Measurements from ENCODE around the gene UBE4A. TPM values are rescaled to one million over a fixed set of nuclear protein-coding genes. Genes with fewer than 3 reads are reported as not detected.

Gene UBE4A
- total and polyA plus RNA-seq, 5 donors from 2014 or later, result 23.5 to 49.1 (median 27.2) TPM

DNA sequence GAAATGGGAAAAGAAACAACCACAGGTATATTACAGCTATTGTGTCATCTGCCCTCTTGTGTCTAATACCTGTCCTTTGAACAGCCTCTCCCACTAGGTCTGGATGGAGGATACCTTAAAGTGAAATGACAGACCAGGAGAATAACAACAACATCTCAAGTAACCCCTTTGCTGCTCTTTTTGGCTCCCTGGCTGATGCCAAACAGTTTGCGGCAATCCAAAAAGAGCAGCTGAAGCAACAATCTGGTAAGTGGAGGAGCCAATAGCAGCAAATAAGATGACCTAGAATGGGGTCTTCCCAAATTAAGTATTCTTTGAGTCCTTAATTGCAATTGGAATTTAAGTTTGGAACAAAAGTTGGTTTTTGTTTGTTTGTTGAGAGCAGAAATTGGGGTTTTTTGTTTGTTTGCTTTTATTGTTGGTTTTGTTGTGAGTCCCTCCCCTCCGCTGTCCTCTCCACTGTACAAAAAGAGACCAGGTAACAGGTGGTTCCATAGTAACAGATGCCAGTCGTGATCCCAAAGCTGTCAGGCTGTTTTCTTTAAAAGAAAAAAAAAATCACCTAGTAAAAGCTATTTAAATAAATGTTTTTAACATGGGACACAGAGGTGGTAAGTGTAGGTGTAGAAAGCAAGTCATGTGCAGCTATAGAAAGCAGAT, 5.7 kb downstream of the UBE4A start:
- peaks cover 55% of the 10 kb centered on the region for H3K36me3 ChIP-seq (ENCODE audit: control insufficient read depth, insufficient read depth, low read length)
- peaks cover 35% of the 10 kb centered on the region for H3K36me3 Mint-ChIP-seq
- no peak for ATAC-seq (ENCODE audit: low read depth in 2 of 2)
- H3K27me3 ChIP-seq (ENCODE audit: control insufficient read depth, insufficient read depth, low read length), result no peaks in the 10 kb centered on the region
- peaks cover 26% of the 10 kb centered on the region for H3K4me1 ChIP-seq (ENCODE audit: control insufficient read depth, insufficient read depth, low read length, poor library complexity, severe bottlenecking)
- peak overlapping the region in 1 of 3 donors; percentile 32 for H3K27ac Mint-ChIP-seq
- no peaks in the 10 kb centered on the region for H3K9me3 ChIP-seq (ENCODE audit: control insufficient read depth in 2 of 2, low read length in 2 of 2)
- no peaks in the 10 kb centered on the region for H3K27me3 Mint-ChIP-seq
- H3K9me3 Mint-ChIP-seq, result no peaks in the 10 kb centered on the region
- DNase-seq, result no peak
- peak overlapping the region in 1 of 4 donors; percentile 32 for H3K4me3 Mint-ChIP-seq
- no peak overlapping the region for H3K4me3 ChIP-seq (ENCODE audit: low read depth, low read length)
- peaks cover 9 to 45% (median 32%) of the 10 kb centered on the region in 4 donors for H3K4me1 Mint-ChIP-seq
- H3K27ac ChIP-seq (ENCODE audit: insufficient read depth, low read length, poor library complexity, severe bottlenecking), result no peak overlapping the region

DNA sequence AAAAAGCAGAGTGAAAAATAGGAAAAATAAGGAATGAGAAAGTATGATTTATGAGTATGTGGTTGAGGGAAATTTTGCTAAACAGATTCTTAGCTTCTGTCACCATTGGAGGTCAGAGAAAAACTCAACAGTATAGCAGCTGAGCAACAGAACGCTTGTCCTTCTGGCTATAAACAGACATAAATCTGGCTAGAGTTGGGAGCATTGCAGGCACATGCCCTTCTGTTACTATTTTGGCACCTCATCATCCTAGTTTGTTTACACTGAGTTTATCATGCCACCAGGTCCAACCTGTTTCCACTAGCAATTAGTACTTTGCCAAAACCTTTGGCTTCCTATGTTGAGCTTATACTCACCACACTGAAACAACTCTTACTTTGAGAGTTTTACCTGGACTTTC, 6.9 kb downstream of the UBE4A start:
- no peaks in the 10 kb centered on the region for H3K9me3 Mint-ChIP-seq
- Histone ChIP-seq H3K27ac (ENCODE audit: insufficient read depth, low read length, poor library complexity, severe bottlenecking) (no peak overlapping the region), H3K9me3 (ENCODE audit: control insufficient read depth in 2 of 2, low read length in 2 of 2) (no peaks in the 10 kb centered on the region), H3K4me1 (ENCODE audit: control insufficient read depth, insufficient read depth, low read length, poor library complexity, severe bottlenecking) (peaks cover 14% of the 10 kb centered on the region), H3K36me3 (ENCODE audit: control insufficient read depth, insufficient read depth, low read length) (peaks cover 67% of the 10 kb centered on the region), H3K4me3 (ENCODE audit: low read depth, low read length) (no peak overlapping the region), H3K27me3 (ENCODE audit: control insufficient read depth, insufficient read depth, low read length) (no peaks in the 10 kb centered on the region)
- H3K4me3 Mint-ChIP-seq, result peak overlapping the region in 1 of 4 donors; percentile 65
- peaks cover 5 to 34% (median 26%) of the 10 kb centered on the region in 4 donors for H3K4me1 Mint-ChIP-seq
- peaks cover 43% of the 10 kb centered on the region for H3K36me3 Mint-ChIP-seq
- DNase-seq (no peak), ATAC-seq (ENCODE audit: low read depth in 2 of 2) (no peak)
- no peaks in the 10 kb centered on the region for H3K27me3 Mint-ChIP-seq
- peak overlapping the region in 1 of 3 donors; percentile 17 for H3K27ac Mint-ChIP-seq

DNA sequence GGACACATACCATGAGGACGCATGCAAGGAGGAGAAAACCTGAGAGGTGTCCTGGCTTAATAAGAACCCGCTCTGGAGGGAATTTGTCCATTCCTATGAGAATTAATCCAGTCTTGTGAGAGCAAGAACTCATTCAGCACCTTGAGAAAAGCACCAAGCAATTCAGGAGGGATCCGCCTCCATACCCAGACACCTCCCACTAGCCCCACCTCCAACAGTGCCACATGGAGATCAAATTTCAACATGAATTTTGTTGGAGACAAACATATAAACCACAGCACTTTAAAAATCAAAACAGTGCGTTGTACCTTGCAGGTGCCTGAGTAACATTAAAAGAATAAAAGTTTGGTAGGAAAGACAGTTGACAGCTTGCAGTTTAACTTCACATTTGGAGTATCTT, 11.4 kb downstream of the UBE4A start:
- peaks cover 0 to 5% (median 3%) of the 10 kb centered on the region in 4 donors for H3K4me1 Mint-ChIP-seq
- H3K27me3 Mint-ChIP-seq, result no peaks in the 10 kb centered on the region
- no peak overlapping the region for H3K4me3 Mint-ChIP-seq
- Histone ChIP-seq H3K4me1 (ENCODE audit: control insufficient read depth, insufficient read depth, low read length, poor library complexity, severe bottlenecking) (no peaks in the 10 kb centered on the region), H3K4me3 (ENCODE audit: low read depth, low read length) (no peak overlapping the region), H3K27me3 (ENCODE audit: control insufficient read depth, insufficient read depth, low read length) (no peaks in the 10 kb centered on the region), H3K36me3 (ENCODE audit: control insufficient read depth, insufficient read depth, low read length) (peaks cover 90% of the 10 kb centered on the region), H3K9me3 (ENCODE audit: control insufficient read depth in 2 of 2, low read length in 2 of 2) (no peaks in the 10 kb centered on the region), H3K27ac (ENCODE audit: insufficient read depth, low read length, poor library complexity, severe bottlenecking) (no peak overlapping the region)
- DNase-seq (no peak), ATAC-seq (ENCODE audit: low read depth in 2 of 2) (no peak)
- no peaks in the 10 kb centered on the region for H3K9me3 Mint-ChIP-seq
- no peak overlapping the region for H3K27ac Mint-ChIP-seq
- H3K36me3 Mint-ChIP-seq, result peaks cover 72% of the 10 kb centered on the region

DNA sequence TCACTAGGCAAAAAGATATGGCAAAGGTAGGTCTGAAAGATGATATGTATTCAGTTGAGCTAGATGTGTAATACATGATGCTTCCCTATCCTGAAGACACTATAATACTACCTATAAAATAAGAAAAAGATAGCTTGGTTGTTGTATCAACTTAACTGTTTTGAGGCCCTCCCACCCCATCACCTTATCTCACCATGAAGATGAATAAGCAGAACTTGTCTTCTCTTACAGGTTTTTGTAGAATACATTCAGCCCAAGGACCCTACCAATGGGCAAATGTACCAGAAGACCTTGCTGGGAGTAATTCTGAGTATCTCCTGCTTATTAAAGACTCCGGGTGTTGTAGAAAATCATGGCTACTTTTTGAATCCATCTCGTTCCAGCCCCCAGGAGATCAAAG, 13.9 kb downstream of the UBE4A start:
- no peaks in the 10 kb centered on the region for H3K9me3 ChIP-seq (ENCODE audit: control insufficient read depth in 2 of 2, low read length in 2 of 2)
- peaks cover 92% of the 10 kb centered on the region for H3K36me3 ChIP-seq (ENCODE audit: control insufficient read depth, insufficient read depth, low read length)
- Mint-ChIP-seq H3K4me3 (no peak overlapping the region), H3K36me3 (peaks cover 76% of the 10 kb centered on the region), H3K27me3 (no peaks in the 10 kb centered on the region), H3K27ac (no peak overlapping the region), H3K9me3 (no peaks in the 10 kb centered on the region), H3K4me1 (peaks cover 0 to 6% (median 2%) of the 10 kb centered on the region in 4 donors)
- no peak overlapping the region for H3K27ac ChIP-seq (ENCODE audit: insufficient read depth, low read length, poor library complexity, severe bottlenecking)
- DNase-seq, result no peak
- H3K27me3 ChIP-seq (ENCODE audit: control insufficient read depth, insufficient read depth, low read length), result no peaks in the 10 kb centered on the region
- no peak for ATAC-seq (ENCODE audit: low read depth in 2 of 2)
- H3K4me3 ChIP-seq (ENCODE audit: low read depth, low read length), result no peak overlapping the region
- H3K4me1 ChIP-seq (ENCODE audit: control insufficient read depth, insufficient read depth, low read length, poor library complexity, severe bottlenecking), result no peaks in the 10 kb centered on the region

DNA sequence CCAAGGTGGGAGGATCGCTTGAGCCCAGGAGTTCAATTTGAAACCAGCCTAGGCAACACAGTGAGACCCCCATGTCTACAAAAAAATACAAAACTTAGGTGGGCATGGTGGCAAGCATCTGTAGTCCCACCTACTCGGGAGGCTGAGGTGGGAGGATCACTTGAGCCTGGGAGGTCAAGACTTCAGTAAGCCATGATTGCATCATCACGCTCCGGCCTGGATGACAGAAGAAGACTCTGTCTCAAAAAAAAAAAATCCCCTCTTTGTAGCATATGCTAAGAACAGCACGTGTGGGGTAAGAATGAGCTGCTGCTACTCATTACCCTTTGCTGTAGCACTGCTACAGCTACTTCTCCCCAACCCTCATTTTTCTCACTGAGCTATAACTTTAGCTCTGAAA, 14.5 kb downstream of the UBE4A start:
- Histone ChIP-seq H3K27me3 (ENCODE audit: control insufficient read depth, insufficient read depth, low read length) (no peaks in the 10 kb centered on the region), H3K27ac (ENCODE audit: insufficient read depth, low read length, poor library complexity, severe bottlenecking) (no peak overlapping the region), H3K4me1 (ENCODE audit: control insufficient read depth, insufficient read depth, low read length, poor library complexity, severe bottlenecking) (no peaks in the 10 kb centered on the region), H3K9me3 (ENCODE audit: control insufficient read depth in 2 of 2, low read length in 2 of 2) (no peaks in the 10 kb centered on the region), H3K4me3 (ENCODE audit: low read depth, low read length) (no peak overlapping the region), H3K36me3 (ENCODE audit: control insufficient read depth, insufficient read depth, low read length) (peaks cover 92% of the 10 kb centered on the region)
- Mint-ChIP-seq H3K27me3 (no peaks in the 10 kb centered on the region), H3K4me1 (peaks cover 0 to 6% (median 2%) of the 10 kb centered on the region in 4 donors), H3K36me3 (peaks cover 74% of the 10 kb centered on the region), H3K4me3 (no peak overlapping the region), H3K27ac (peak overlapping the region in 1 of 3 donors; percentile 46), H3K9me3 (no peaks in the 10 kb centered on the region)
- ATAC-seq (ENCODE audit: low read depth in 2 of 2), result no peak
- no peak for DNase-seq

DNA sequence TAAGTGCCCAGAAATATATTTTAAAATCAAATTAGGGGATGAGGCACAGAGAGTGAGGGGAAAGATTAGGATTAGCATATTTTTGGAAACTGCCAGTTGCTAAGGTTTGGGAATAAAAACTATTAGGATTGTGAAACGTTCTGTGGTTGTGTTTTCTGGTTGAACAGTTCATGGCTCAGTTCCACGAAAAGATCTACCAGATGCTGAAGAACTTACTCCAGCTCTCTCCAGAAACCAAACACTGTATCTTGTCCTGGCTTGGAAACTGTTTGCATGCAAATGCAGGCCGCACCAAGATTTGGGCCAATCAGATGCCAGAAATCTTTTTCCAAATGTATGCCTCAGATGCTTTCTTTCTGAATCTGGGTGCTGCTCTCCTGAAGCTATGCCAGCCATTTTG, 15.3 kb downstream of the UBE4A start:
- peaks cover 0 to 6% (median 2%) of the 10 kb centered on the region in 4 donors for H3K4me1 Mint-ChIP-seq
- no peaks in the 10 kb centered on the region for H3K9me3 Mint-ChIP-seq
- Histone ChIP-seq H3K9me3 (ENCODE audit: control insufficient read depth in 2 of 2, low read length in 2 of 2) (no peaks in the 10 kb centered on the region), H3K27me3 (ENCODE audit: control insufficient read depth, insufficient read depth, low read length) (no peaks in the 10 kb centered on the region), H3K4me1 (ENCODE audit: control insufficient read depth, insufficient read depth, low read length, poor library complexity, severe bottlenecking) (no peaks in the 10 kb centered on the region), H3K36me3 (ENCODE audit: control insufficient read depth, insufficient read depth, low read length) (peaks cover 92% of the 10 kb centered on the region), H3K4me3 (ENCODE audit: low read depth, low read length) (no peak overlapping the region), H3K27ac (ENCODE audit: insufficient read depth, low read length, poor library complexity, severe bottlenecking) (no peak overlapping the region)
- H3K4me3 Mint-ChIP-seq, result no peak overlapping the region
- no peak for DNase-seq
- H3K27me3 Mint-ChIP-seq, result no peaks in the 10 kb centered on the region
- H3K36me3 Mint-ChIP-seq, result peaks cover 72% of the 10 kb centered on the region
- no peak for ATAC-seq (ENCODE audit: low read depth in 2 of 2)
- no peak overlapping the region for H3K27ac Mint-ChIP-seq

- Mint-ChIP-seq H3K4me3 (no peak overlapping the region), H3K27ac (peak overlapping the region; percentile 17 to 49 (median 32)), H3K36me3 (peaks cover 64% of the 10 kb centered on the region), H3K4me1 (peaks cover 0 to 6% (median 2%) of the 10 kb centered on the region in 4 donors), H3K9me3 (no peaks in the 10 kb centered on the region), H3K27me3 (no peaks in the 10 kb centered on the region)
- no peak overlapping the region for H3K4me3 ChIP-seq (ENCODE audit: low read depth, low read length)
- peaks cover 93% of the 10 kb centered on the region for H3K36me3 ChIP-seq (ENCODE audit: control insufficient read depth, insufficient read depth, low read length)
- H3K9me3 ChIP-seq (ENCODE audit: control insufficient read depth in 2 of 2, low read length in 2 of 2), result no peaks in the 10 kb centered on the region
- H3K27me3 ChIP-seq (ENCODE audit: control insufficient read depth, insufficient read depth, low read length), result no peaks in the 10 kb centered on the region
- ATAC-seq (ENCODE audit: low read depth in 2 of 2) (no peak), DNase-seq (no peak)
- H3K4me1 ChIP-seq (ENCODE audit: control insufficient read depth, insufficient read depth, low read length, poor library complexity, severe bottlenecking), result no peaks in the 10 kb centered on the region
- H3K27ac ChIP-seq (ENCODE audit: insufficient read depth, low read length, poor library complexity, severe bottlenecking), result no peak overlapping the region
Observed at GRCh38 chr11:118375978-118376377, 16.6 kb downstream of the UBE4A start.

DNA sequence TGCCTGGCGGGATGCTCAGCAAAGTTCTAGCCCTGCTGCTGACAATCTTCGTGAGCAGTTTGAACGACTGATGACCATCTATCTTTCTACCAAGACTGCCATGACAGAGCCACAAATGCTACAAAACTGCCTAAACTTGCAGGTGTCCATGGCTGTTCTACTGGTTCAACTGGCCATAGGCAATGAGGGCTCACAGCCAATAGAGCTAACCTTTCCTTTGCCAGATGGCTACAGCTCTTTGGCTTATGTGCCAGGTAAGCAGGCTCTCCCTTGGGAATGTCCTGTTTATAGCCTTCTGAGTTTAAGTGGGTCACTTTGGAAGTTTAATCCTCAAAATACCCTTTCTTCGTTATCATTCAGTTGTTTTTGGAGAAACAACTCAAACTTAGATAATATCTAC, 20.1 kb downstream of the UBE4A start:
- peaks cover 0 to 4% (median 0%) of the 10 kb centered on the region in 4 donors for H3K4me1 Mint-ChIP-seq
- H3K27ac Mint-ChIP-seq, result peak overlapping the region in 1 of 3 donors; percentile 20
- H3K4me3 Mint-ChIP-seq, result no peak overlapping the region
- H3K36me3 Mint-ChIP-seq, result peaks cover 43% of the 10 kb centered on the region
- ATAC-seq (ENCODE audit: low read depth in 2 of 2) (no peak), DNase-seq (no peak)
- H3K4me1 ChIP-seq (ENCODE audit: control insufficient read depth, insufficient read depth, low read length, poor library complexity, severe bottlenecking), result no peaks in the 10 kb centered on the region
- H3K9me3 Mint-ChIP-seq, result no peaks in the 10 kb centered on the region
- H3K27me3 ChIP-seq (ENCODE audit: control insufficient read depth, insufficient read depth, low read length), result no peaks in the 10 kb centered on the region
- no peak overlapping the region for H3K4me3 ChIP-seq (ENCODE audit: low read depth, low read length)
- H3K36me3 ChIP-seq (ENCODE audit: control insufficient read depth, insufficient read depth, low read length), result peaks cover 94% of the 10 kb centered on the region
- H3K9me3 ChIP-seq (ENCODE audit: control insufficient read depth in 2 of 2, low read length in 2 of 2), result no peaks in the 10 kb centered on the region
- H3K27me3 Mint-ChIP-seq, result no peaks in the 10 kb centered on the region
- no peak overlapping the region for H3K27ac ChIP-seq (ENCODE audit: insufficient read depth, low read length, poor library complexity, severe bottlenecking)

All from CD4-positive, CD25-positive, alpha-beta regulatory T cell (primary cell).